Measurements from ENCODE around the gene U2AF2.
A peak's percentile ranks its signal among the peaks of the same experiment; 100 is the strongest.

The U2AF2 gene

DNA sequence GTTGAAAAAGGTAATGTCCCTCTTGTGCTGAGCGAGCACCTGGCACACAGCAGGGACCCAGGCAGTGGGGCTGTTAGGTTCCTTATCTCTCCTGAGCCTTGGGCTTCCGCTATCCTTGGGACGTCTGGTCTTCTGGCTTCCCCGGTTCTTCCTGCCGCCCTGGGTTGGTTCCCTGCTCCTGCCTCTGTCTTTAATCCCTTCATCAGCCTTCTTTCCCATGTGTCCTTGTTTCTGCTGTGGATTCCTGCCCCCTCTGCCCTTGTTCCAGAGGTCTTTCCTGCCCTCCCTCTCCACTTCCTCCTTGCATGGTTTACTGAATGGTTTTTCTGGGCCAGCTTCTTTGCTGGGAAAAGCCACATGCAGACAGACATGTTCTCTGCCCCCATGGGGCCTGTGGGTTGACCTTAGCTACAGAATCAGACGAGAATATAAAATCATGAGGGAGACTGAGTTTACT lies 22.8 kb downstream of the U2AF2 start:
- no peak for DNase-seq

DNA sequence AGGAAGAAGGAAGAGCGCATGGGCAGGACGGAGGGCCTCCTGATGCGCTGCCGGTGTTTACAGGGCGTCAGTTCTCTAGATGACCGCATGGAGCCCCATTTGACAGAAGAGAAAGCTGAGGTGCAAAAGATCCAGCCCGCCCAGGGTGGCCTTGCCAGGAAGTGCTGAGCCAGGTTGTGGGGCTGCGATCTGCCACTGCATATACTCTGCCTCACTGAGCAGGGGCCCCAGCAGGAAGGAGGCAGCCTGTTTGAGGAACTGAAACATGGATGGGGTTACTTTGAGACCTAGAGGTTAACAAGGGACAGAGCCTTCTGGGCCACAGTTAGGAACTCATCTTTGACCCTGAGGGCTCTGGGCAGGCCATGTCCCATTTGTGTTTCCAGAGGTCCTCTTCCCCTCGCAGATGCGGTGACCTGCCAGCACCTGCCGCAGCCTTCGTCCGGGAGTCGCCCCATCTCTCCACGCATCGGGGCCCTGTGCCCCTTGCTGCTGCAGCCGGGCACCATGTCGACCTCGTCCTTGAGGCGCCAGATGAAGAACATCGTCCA lies 23.4 kb downstream of the U2AF2 start:
- peak; percentile 84 for DNase-seq

DNA sequence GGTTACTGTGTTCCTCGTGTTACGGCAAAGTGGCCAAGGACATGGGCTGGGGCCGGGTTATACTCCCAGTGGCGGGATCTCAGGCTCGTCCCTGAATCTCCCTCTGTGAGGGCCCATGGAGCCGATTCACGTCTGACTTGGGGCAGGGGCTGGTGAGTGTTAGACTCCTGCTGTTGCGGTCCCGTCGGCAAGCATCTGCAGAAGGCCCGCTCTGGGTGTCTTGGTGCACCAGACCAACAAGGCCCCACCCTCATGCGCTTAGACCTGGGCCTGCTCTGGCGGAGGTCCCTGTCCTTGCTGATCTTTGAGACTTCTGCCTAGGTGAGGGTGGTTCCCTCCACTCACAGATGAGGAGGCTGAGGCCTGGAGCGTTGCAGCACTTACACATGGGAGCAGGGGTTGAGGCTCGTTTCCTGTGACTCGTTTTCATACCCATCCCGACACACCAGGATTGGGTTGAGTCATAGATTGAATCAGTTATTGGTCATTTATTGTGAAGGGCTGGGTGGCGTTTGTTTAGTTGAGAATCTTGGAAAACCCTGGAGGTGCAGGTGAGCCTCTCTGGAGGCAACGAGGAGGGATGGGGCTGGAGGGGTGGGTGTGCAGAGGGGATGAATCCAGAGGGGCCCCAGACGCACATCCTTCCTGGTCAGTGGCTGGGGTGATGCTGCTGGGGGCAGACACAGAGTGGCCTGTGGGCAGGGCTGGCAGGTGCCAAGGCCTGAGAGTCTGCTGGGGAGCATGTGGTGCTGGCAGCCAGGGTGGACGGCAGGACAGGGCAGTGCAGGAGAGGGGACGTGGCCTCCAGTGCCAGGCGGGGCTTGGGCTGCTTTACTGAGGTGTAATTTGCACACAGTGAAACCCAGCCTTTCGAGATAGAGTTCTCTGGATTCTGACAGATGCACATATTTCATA lies 24.8 kb downstream of the U2AF2 start:
- no peak for DNase-seq

DNA sequence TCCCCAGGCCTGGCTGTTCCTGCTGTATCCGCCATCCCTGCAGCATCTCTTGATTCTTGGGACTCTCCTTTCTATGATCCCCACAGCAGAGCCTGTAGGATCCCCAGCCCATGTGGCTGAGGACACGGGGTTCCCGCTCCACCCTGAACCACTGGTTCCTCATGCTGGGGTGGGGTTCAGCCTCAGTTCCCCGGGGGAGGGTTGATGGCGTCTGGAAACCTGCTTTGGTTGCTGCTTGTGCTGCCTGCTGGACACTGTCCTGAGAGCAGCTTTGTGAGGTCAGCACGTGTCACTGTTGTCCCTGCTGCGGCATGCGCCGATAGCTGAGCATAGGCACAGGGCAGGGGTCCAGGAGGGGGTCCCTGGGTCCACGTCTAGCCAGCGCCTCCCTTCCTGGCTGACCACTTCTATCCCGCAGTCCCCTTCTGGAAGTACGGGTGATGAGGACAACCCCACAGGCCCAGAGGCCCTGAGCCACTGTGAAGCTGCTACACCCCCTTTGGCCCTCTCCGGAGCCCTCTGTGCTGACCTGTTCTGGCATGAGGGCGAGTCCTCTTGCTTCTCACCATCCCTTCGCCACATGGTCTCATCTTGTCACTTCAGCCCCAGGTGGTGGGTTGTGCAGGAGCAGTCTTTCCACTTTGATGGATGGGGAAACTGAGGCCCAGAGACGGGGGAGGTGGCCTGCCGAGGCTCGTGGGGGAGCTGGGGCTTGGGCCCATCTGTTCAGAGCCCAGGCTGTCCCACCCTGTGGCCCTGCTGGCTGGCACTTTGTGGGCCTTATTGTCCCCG lies 25.7 kb downstream of the U2AF2 start:
- DNase-seq, result no peak

DNA sequence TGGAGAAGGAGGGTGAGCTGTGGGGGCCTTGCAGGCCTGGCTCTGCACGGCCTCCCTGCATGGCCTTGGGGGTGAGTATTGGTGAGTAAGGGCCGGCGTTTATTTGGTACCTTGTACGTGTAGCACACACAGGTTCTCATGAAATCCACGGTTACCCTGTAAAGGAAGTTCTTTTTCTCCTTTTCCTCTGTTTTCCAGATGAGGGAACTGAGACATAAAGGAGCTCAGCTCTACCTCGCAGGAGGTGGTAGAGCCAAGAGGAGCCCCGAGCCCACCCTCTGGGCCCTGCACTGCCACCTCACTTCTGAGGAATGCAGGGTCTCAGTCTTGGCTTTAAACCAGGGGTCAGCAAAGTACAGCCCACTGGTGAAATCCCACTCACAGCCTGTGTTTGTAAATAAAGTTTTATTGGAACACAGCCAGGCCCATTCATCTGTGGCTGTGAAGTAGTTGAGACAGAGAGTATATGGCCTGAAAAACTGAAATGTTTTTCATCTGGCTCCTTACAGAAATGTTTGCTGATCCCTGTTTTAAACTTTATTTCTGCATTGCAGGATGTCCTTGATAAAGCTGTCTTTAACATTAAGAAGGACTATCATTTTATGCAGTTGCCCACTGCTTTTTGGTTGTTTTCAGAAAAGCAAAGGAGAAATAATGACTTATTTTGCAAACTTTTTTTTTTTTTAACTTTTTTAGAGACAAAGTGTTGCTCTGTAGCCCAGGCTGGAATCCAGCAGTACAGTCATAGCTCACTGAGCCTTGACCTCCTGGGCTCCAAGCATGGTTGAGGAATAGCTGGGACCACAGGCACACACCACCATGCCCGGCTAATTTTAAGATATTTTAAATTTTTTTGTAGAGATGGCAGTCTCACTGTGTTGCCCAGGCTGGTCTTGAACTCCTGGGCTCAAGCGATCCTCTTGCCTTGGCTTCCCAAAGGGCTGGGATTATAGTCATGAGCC lies 26.6 kb downstream of the U2AF2 start:
- DNase-seq, result no peak

DNA sequence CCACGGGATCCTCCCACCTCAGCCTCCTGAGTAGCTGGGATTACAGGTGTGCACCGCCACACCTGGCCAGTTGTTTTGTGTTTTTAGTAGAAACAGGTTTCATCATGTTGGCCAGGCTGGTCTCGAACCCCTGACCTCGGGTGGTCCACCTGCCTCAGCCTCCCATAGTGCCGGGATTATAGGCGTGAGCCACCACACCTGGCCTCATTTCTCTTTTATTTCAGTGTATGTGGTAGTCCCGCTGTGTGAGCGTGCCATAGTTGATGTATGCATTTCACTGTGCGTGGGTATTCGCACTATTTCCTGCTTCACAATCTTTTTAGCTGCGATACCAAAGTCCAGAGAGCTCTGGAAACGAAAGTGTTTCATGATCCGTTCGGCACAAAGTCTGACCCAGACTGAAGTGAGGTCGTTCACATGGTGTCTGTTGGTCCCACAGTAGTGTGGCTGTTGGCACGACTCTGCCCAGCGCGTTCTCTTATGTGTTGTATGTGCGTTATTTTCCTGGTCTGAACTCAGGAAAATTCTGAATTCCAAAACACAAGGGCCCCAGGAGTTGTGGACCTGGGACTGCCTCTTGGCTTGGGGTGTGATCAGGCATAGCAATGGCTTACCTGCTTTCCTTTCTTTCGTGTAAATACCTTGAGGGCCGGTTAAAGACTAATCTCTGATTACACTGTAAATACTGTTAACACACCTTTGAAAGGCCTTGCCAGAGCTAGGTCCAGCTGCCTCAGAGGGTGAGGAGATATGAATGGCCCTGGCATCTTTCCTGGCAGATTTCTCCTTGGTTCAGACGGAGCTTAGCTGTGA lies 28.8 kb downstream of the U2AF2 start:
- no peak for DNase-seq

DNA sequence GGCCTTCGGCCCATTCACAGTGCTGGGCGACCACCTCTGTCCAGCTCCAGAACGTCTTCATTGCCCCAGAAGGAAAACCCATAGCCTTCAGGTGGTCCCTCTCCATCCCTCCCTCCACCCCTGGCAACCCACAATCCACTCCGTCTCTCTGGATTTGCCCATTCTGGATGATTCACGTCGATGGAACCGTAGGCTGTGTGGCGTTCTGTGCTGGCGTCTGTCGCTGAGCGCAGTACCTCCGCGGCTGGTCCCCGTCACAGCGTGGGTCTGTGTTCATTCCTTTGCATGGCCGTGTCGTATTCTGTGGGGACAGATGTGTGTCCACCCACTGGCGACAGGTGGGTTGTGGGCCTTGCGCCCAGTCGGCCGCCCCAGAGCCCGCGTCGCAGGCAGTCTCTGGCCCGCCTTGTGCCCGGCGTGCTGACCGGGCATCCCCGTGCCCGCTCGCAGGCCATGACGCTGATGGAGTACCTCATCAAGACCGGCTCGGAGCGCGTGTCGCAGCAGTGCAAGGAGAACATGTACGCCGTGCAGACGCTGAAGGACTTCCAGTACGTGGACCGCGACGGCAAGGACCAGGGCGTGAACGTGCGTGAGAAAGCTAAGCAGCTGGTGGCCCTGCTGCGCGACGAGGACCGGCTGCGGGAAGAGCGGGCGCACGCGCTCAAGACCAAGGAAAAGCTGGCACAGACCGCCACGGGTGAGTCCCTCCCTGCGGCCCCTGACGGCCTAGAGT lies 30.3 kb downstream of the U2AF2 start:
- no peak for DNase-seq

DNA sequence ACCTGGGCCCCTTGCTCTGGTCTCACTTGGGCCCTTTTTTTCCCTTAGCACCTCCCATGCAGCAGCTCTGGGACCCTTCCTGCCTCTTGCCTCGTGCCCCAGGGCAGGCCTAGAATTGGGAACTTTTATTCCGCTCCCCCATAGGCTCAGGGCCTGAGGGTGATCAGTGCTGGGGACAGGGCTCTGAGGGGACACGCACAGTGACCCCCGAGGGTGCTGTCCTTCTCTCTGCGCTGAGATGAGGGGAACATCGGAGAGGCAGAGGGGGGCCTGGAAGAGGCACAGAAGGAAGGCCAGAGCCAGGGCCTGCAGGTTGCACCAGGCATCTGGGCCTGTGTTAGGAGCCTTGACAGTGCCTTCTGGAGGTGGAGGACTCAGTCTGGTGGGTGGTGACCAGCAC lies 30.9 kb downstream of the U2AF2 start:
- no peak for DNase-seq

DNA sequence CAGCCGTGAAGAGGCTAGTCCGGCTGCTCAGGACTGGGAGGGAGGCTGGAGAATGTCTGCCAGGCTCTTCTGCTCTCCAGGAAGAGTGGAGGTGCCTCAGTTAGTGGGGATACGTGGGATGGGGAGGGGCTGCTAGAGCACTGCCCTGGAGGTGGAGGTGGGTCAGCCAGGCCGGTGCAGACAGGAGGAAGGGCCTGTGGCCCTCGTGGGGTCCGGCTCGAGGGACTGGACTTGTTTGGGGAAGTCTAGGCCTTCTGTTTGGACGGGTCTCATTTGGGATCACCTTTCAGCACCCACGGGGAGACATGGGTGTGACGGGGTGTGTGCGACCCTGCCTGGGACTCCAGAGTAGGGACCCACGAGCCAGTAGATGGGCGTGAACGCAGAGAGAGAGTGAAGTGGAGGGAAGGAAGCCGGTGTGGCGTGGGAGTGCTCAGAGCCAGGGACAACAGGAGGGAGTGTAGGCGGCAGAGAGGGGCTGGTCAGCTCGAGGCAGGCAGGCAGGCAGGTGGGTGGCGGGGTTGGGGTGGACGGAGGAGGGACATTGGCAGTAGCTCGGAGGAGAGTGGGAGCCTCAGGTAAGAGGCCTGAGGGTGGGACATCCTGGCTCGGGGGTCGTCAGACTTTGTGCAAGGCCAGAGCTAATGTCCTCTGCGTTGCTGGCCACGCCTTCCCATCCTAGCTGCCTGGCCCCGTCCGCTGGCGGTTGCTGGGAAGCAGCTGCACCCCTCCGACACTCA lies 31.6 kb downstream of the U2AF2 start:
- no peak for DNase-seq

DNA sequence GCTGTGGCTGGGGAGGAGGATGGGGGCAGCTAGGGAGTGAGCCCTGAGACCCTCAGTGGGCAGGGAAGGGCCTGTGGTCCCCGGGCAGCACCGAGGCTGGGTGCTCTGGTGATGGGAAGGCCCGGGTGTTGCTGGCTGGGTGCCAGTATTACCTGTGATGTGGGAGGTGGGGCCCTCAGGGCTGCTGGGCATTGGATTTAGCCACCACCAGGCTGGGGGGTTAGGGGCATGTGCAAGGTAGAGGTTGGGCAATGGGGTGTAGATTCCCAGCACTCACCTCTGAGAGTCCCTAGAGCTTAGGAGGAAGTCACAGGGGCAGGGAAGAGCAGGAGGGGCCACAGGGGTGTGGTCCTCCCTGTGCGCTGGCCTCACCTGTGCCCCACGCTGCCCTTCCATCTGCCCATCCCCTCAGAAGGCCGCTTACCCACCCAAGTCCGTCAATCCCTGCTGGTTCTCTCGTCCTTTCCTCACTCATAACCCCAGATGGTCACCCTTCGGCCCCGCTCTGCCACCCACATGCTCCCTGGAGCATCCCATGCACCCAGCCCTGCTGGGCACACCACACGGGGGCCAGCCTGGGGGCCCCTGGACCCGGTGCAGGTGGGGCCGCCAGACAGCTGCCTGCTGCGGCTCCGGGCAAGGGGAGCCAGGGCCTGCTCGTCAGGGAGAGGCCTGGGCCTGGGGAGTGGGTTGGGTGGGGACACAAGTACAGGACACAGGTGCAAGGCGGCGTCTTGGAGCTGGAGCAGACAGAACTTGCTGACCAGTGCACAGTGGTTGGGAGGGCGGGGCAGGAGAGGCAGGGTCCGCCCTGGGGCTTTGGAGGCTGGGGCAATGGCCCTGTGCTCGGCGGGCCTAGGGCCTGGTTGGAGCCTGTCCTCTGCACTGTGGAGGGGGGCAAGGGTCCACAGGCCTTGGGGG lies 32.7 kb downstream of the U2AF2 start:
- DNase-seq, result no peak

DNA sequence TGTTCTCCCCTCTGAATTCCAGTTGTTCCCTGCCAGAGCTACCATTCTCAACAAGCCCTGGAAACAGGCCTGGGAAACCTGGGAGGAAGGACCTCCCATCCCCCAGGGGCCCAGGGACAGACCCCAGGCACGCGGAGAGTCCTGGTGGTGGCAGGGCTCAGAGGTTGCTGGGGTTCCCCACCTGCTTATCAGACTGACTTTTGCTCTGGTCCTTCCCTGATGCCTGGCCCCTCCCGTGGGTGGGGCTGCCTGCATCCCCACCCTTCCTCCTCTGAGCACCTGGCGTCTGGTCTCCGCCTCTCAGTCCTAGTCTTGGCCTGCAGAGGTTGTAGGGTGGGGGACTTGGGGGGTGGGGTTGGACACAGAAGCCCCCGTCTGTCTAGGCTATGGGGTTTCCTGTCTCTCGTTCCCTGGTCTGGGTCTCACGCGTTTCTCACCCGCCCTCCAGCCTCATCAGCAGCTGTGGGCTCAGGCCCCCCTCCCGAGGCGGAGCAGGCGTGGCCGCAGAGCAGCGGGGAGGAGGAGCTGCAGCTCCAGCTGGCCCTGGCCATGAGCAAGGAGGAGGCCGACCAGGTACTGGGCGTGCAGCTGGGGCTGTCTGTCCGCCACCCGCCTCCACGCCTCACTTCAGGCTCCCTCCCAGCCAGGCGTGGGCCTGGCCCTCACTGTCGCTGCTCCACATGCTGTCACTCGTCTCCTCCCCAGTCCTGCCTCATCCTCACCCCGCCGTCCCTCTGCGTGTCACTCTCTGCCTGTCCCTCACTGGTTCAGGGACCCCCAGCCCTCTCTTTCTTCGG lies 33.8 kb downstream of the U2AF2 start:
- no peak for DNase-seq

DNA sequence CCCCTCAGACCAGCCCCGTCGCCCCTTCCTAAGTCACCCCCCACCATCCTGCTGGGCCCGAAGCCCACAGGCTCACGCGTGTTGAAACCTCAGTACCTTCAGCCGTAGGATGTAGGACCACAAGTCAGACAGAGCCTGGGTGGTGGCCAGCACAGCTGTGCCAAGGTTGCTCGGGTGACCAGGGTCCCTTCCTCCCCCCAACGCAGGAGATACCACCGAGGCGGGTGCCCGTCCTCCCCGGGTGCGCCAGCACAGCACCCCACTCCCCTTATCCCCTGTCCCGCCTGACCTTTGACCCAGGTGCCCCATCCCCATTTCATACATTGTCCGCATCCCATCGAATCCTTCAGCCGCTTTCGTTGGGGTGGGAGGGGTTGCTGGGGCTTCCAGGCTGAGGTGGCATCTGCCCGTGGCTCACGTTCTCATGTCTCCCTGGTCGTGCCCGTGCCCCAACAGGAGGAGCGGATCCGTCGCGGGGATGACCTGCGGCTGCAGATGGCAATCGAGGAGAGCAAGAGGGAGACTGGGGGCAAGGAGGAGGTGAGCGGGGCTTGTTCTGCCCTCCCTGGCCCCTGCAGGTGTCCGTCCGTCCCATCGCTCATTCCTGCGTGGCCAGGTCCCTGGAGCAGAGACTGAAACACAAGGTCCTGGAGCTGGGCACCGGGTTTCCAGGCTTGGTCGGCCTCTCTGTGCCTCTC lies 34.7 kb downstream of the U2AF2 start:
- no peak for DNase-seq

DNA sequence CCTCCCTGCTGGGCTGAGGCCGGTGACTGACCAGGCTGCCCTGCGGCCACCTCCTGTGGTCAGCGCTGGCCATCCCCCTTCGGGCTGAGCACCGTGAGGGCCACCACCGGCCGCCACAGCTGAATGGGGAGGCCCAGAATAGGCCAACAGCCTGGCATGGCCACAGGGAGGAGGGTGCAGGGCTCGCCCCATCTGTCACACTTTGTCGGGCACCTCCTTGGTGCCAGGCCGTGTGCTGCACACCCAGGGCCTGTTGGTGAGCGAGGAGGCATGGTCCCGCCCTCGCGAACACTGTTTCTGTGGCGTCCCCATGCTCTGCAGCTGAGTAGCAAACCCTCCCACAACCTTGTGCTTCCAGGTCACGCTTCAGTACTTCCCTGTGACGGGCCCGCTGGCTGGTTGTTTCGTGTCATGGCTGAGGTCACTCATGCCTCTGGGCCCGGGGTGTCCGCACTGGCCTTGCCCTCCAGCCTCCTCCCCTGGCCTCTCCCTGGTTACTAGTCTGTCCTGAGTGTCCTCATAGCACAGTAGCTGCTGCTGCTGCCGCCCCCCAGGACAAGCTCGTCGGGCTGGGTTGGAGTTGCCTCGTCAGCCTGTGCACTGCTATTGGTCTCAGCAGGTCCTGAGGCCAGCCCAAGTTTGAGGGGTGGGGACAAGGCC lies 35.4 kb downstream of the U2AF2 start:
- DNase-seq, result no peak

DNA sequence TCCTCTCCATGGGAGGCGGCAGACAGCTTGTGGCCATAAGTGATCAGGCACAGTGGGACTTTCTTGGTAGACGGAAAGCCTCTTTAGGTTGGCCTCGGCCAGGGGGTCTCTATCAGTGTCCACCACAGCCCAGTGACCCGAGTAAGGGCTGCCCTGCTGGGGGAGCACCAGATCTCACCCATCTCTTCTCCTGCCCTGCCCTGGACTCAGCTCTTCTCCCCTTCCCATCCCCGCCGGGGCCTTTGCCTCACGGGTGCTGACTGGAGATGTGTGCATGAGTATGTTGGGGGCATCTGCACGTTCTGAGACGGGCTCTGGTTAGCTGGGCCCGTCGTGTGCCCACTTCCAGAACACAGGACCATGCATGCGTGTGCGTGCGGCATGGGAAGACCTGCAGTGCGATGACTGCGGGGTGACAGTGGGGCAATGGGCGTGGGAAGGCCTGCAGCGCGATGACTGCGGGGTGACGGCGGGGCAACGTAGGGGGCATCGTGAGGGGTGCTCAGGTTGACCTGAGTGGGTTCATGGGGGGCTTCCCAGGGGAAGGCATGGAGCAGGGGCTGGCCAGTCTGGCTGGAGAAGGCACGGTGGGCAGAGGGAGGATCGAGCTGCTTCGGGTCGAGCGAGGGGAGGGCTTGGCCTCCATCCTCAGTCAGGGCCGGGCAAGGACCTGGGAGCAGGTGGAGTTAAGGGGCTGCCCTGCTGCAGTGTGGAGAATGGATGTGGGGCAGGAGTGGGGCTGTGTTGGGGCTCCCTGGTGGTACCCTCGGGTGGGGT lies 36.1 kb downstream of the U2AF2 start:
- DNase-seq, result no peak

DNA sequence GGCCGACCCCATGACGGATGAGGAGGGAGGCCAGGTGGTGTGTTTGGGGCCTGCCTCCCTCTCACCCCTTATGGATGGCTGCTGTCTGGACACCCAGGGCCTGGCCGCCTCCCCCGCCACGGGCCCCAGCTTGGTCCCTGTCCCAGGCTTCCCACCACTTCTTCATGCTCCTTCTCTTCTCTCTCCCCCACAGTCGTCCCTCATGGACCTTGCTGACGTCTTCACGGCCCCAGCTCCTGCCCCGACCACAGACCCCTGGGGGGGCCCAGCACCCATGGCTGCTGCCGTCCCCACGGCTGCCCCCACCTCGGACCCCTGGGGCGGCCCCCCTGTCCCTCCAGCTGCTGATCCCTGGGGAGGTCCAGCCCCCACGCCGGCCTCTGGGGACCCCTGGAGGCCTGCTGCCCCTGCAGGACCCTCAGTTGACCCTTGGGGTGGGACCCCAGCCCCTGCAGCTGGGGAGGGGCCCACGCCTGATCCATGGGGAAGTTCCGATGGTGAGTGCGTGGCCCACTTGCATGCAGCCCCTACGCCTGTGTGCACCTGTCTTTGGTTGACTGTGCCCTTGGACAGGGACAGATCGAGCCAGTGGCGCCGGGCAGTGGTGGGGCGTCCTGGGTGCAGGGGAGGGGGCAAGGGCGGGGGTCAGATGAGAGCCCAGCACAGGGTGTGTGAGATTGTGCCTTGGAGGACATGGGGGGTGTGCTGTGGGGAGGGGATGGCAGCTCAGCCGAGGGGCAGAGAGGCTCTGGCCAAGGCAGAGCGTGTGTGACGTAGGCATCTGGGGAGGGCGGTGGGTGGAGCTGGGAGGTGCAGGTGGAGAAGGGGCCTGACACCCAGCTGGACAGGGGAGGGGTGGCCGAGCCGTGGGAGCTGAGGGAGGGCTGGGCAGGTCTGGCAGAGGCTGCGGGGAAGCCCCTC lies 37.0 kb downstream of the U2AF2 start:
- no peak for DNase-seq
